Activated naive CD4-positive, alpha-beta T cell treated with anti-CD3 and anti-CD28 coated beads, Interleukin-2, amount 10 ng/mL, durations not matched to agents 5 hours and 36 hours (primary cell): ENCODE data around the gene SMURF1. TPM values are rescaled to one million over a fixed set of nuclear protein-coding genes. Genes with fewer than 3 reads are reported as not detected.

ENCODE experiments used
- total RNA-seq, 2 experiments: library from RNA; stranded (reverse); gene quantifications; one replicate each; pipeline ENCODE4 v1.2.3, GENCODE V29; 2021

Gene SMURF1
- total RNA-seq, result 10 to 100 TPM; 11.3 to 12.4 TPM

GRCh38 chr7:99143853-99144672 lies at the start of gene SMURF1:
Gene SMURF1 (minus strand): TSS chr7:99144108. CDS start chr7:99143780, 328 bp downstream.

Other genes with a start within 250 kb of the SMURF1 start
- not detected for gene KPNA7, start 64.0 kb upstream of the SMURF1 start, total RNA-seq
- gene MYH16, start 128.7 kb upstream of the SMURF1 start, total RNA-seq, result not detected
- gene ARPC1A, start 181.8 kb upstream of the SMURF1 start, total RNA-seq, result 10 to 100 TPM; 44.8 to 48.3 TPM
- gene ARPC1B, start 230.6 kb upstream of the SMURF1 start, total RNA-seq, result 100 to 1,000 TPM; 348 to 354 TPM